ENCODE data around the gene CLRN2.
"Not testable (repeated sequence)": the region's sequence is repeated elsewhere in the genome, so short reads cannot be mapped to it uniquely, and the experiment has no call there.

Gene CLRN2

GRCh38 chr4:17510582-17510981 is 4.4 kb upstream of the CLRN2 start:
- DNase-seq = no peak

GRCh38 chr4:17511051-17511450 is 3.9 kb upstream of the CLRN2 start:
- DNase-seq = no peak

GRCh38 chr4:17511509-17511949 is 3.4 kb upstream of the CLRN2 start:
- no peak for DNase-seq

GRCh38 chr4:17511950-17512795 is 2.8 kb upstream of the CLRN2 start, which contains the start of gene QDPR:
Gene QDPR (minus strand): TSS chr4:17512090. CDS start chr4:17512054, 36 bp downstream.
- DNase-seq = peak; percentile 46

GRCh38 chr4:17512973-17513665 is 1.8 kb upstream of the CLRN2 start:
- DNase-seq = no peak

GRCh38 chr4:17515445-17516407 is 761 bp downstream of the CLRN2 start:
- DNase-seq = no peak

- DNase-seq = no peak
Measured at GRCh38 chr4:17516980-17517379, 2.0 kb downstream of the CLRN2 start.

- no peak for DNase-seq
Measured at GRCh38 chr4:17517664-17518063, 2.7 kb downstream of the CLRN2 start.

- DNase-seq = no peak
Measured at GRCh38 chr4:17521595-17521994, 6.6 kb downstream of the CLRN2 start.

GRCh38 chr4:17523662-17524061 is 8.7 kb downstream of the CLRN2 start:
- DNase-seq = no peak

GRCh38 chr4:17526695-17527477 is 11.9 kb downstream of the CLRN2 start:
- no peak for DNase-seq

- no peak for DNase-seq
Measured at GRCh38 chr4:17528551-17529165, 13.7 kb downstream of the CLRN2 start.

- no peak for DNase-seq
Measured at GRCh38 chr4:17531538-17532285, 16.7 kb downstream of the CLRN2 start.

GRCh38 chr4:17534705-17535104 is 19.7 kb downstream of the CLRN2 start:
- DNase-seq = no peak

- DNase-seq = no peak
Measured at GRCh38 chr4:17535242-17535641, 20.3 kb downstream of the CLRN2 start.

- no peak for DNase-seq
Measured at GRCh38 chr4:17535906-17536305, 20.9 kb downstream of the CLRN2 start.

- not testable (repeated sequence) for DNase-seq
Measured at GRCh38 chr4:17537060-17537459, 22.1 kb downstream of the CLRN2 start.

- peak; percentile 64 for DNase-seq
Measured at GRCh38 chr4:17544205-17544604, 29.2 kb downstream of the CLRN2 start.

GRCh38 chr4:17544831-17545234 is 29.9 kb downstream of the CLRN2 start:
- DNase-seq = peak; percentile 44

GRCh38 chr4:17545374-17546140 is 30.6 kb downstream of the CLRN2 start:
- peak; percentile 10 for DNase-seq
